Ascending aorta (tissue), 2 donors: ENCODE data around the gene ANKRD53. TPM values are rescaled to one million over a fixed set of nuclear protein-coding genes. Genes with fewer than 3 reads are reported as not detected.
A peak's percentile ranks its signal among the peaks of the same experiment; 100 is the strongest.

Source experiments
- DNase-seq, 2 donors: peaks; one replicate each; pipeline ENCODE4 v3.0.0-alpha.2; 2019; ENCODE audit warnings: low spot score in 2 of 2
- H3K27ac ChIP-seq, 2 donors: fragments of 200-600 bp; sonication (generic); one replicate each; pipeline ENCODE4 v1.5.1; 2016 to 2017; ENCODE audit warnings: mild to moderate bottlenecking in 1 of 2
- H3K27me3 ChIP-seq: fragments of 200-600 bp; sonication (generic); one replicate; pipeline ENCODE4 v1.5.1; 2017
- H3K36me3 ChIP-seq, 2 donors: fragments of 200-600 bp; sonication (generic); one replicate each; pipeline ENCODE4 v1.5.1; 2016
- H3K4me1 ChIP-seq, 2 donors: fragments of 200-600 bp; sonication (generic); one replicate each; pipeline ENCODE4 v1.5.1; 2016 to 2017; ENCODE audit warnings: mild to moderate bottlenecking in 1 of 2
- H3K4me3 ChIP-seq, 2 donors: fragments of 200-600 bp; sonication (generic); one replicate each; pipeline ENCODE4 v1.5.1; 2016 to 2017; ENCODE audit warnings: mild to moderate bottlenecking in 1 of 2
- H3K9me3 ChIP-seq, 2 donors: fragments of 200-600 bp; sonication (generic); one replicate each; pipeline ENCODE4 v1.5.1; 2016
- CTCF ChIP-seq, 3 experiments: fragments of 200-600 bp in 2 of 3; fragments of 450-650 bp in 1 of 3; sonication (generic) in 2 of 3; IDR thresholded peaks; one replicate each; pipeline ENCODE4 v1.5.1; 2016 to 2019; ENCODE audit warnings: antibody characterized with exemption in 3 of 3, mild to moderate bottlenecking in 1 of 3, moderate library complexity in 1 of 3
- intact Hi-C: fragments of 100-400 bp; cut with DNase I; formaldehyde crosslinking; loops from one replicate; pipeline ENCODE4 v1.15.1; 2023
- total RNA-seq: library from RNA; depleted of rRNA; stranded (reverse); fragments of >200 nt; gene quantifications from one replicate; pipeline ENCODE4 v1.1.0, GENCODE V29; 2016

Gene ANKRD53
- 1.4 TPM for total RNA-seq

GRCh38 chr2:70978341-70979179 is at the start of gene ANKRD53:
ANKRD53 (plus strand) TSS chr2:70978630; CDS start chr2:70978646, 16 bp downstream.
- Histone ChIP-seq H3K4me3 (peak within 1 kb of the TSS; percentile 75 to 94), H3K36me3 (peaks cover 0 to 4% of the 10 kb centered on the region in 2 donors), H3K27ac (peak within 1 kb of the TSS; percentile 82 to 94), H3K27me3 (no peaks in the 10 kb centered on the region), H3K9me3 (no peaks in the 10 kb centered on the region), H3K4me1 (peaks cover 0 to 16% of the 10 kb centered on the region in 2 donors)
- DNase-seq, result peak in 1 of 2 donors; percentile 80
- intact Hi-C loops, result loop anchor here (1.0 to 10.0 kb wide), 5 partner anchors 90 to 731 kb away; partner anchors contain the start of genes FAM136A, NAGK, PAIP2B and TIA1
- TF ChIP-seq CTCF (IDR thresholded peaks at IDR 0.05), result no peak

- DNase-seq, result no peak
- Histone ChIP-seq H3K36me3 (no peaks in the 10 kb centered on the region), H3K4me1 (no peaks in the 10 kb centered on the region), H3K27ac (no peak overlapping the region), H3K9me3 (no peaks in the 10 kb centered on the region), H3K27me3 (no peaks in the 10 kb centered on the region), H3K4me3 (no peak overlapping the region)
- intact Hi-C loops, result no loop called here
- no peak for TF ChIP-seq CTCF (IDR thresholded peaks at IDR 0.05)
These were observed 47.8 kb upstream of the ANKRD53 start for GRCh38 chr2:70930371-70931329.

GRCh38 chr2:70931376-70932000 is 46.9 kb upstream of the ANKRD53 start:
- DNase-seq, result no peak
- no peak for TF ChIP-seq CTCF (IDR thresholded peaks at IDR 0.05)
- intact Hi-C loops, result no loop called here
- Histone ChIP-seq H3K27me3 (no peaks in the 10 kb centered on the region), H3K9me3 (no peaks in the 10 kb centered on the region), H3K4me1 (no peaks in the 10 kb centered on the region), H3K36me3 (no peaks in the 10 kb centered on the region), H3K27ac (no peak overlapping the region), H3K4me3 (no peak overlapping the region)

- Histone ChIP-seq H3K36me3 (no peaks in the 10 kb centered on the region), H3K9me3 (no peaks in the 10 kb centered on the region), H3K27me3 (no peaks in the 10 kb centered on the region), H3K4me1 (no peaks in the 10 kb centered on the region), H3K4me3 (no peak overlapping the region), H3K27ac (no peak overlapping the region)
- no peak for TF ChIP-seq CTCF (IDR thresholded peaks at IDR 0.05)
- no peak for DNase-seq
- intact Hi-C loops, result no loop called here
These were observed 45.7 kb upstream of the ANKRD53 start for GRCh38 chr2:70932631-70933230.

- intact Hi-C loops, result no loop called here
These were observed 43.4 kb upstream of the ANKRD53 start for GRCh38 chr2:70934981-70935380.

More at GRCh38 chr2:70934981-70935380, 43.4 kb upstream of the ANKRD53 start:
- no peaks in the 10 kb centered on the region for H3K36me3 ChIP-seq
- H3K4me3 ChIP-seq, result no peak overlapping the region
- no peaks in the 10 kb centered on the region for H3K4me1 ChIP-seq
- no peak for TF ChIP-seq CTCF (IDR thresholded peaks at IDR 0.05)
- DNase-seq, result no peak
- H3K27me3 ChIP-seq, result no peaks in the 10 kb centered on the region
- no peaks in the 10 kb centered on the region for H3K9me3 ChIP-seq
- no peak overlapping the region for H3K27ac ChIP-seq
